ENCODE results near the gene BST2. TPM values are rescaled to one million over a fixed set of nuclear protein-coding genes. Genes with fewer than 3 reads are reported as not detected.

The BST2 gene
- total RNA-seq, 4 donors from 2014 or later = 14.1 to 83.0 (median 24.7) TPM

- peak within 1 kb of the TSS; percentile 66 to 86 (median 68) for H3K27ac ChIP-seq
- no peaks in the 10 kb centered on the region for H3K9me3 ChIP-seq
- TF ChIP-seq, protein P1, sequence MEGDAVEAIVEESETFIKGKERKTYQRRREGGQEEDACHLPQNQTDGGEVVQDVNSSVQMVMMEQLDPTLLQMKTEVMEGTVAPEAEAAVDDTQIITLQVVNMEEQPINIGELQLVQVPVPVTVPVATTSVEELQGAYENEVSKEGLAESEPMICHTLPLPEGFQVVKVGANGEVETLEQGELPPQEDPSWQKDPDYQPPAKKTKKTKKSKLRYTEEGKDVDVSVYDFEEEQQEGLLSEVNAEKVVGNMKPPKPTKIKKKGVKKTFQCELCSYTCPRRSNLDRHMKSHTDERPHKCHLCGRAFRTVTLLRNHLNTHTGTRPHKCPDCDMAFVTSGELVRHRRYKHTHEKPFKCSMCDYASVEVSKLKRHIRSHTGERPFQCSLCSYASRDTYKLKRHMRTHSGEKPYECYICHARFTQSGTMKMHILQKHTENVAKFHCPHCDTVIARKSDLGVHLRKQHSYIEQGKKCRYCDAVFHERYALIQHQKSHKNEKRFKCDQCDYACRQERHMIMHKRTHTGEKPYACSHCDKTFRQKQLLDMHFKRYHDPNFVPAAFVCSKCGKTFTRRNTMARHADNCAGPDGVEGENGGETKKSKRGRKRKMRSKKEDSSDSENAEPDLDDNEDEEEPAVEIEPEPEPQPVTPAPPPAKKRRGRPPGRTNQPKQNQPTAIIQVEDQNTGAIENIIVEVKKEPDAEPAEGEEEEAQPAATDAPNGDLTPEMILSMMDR (IDR thresholded peaks at IDR 0.05) = no peak
- peak in 1 of 2 donors; percentile 52 for TF ChIP-seq POLR2A (IDR thresholded peaks at IDR 0.05)
- intact Hi-C loops (cut with DNase I) = no loop called here
- DNase-seq = peak; percentile 98 to 99
- WGBS, 2 donors = 0 to 1% methylated on average over 22 to 25 of the region's 85 CpGs
- peak within 1 kb of the TSS; percentile 74 to 94 (median 85) for H3K4me3 ChIP-seq (replicated peaks in 1 of 3)
- peaks cover 0 to 8% of the 10 kb centered on the region in 2 donors for H3K36me3 ChIP-seq
- H3K27me3 ChIP-seq = no peaks in the 10 kb centered on the region
- peaks cover 8 to 10% of the 10 kb centered on the region in 2 donors for H3K4me1 ChIP-seq
Observed at GRCh38 chr19:17419621-17420474, 14.4 kb upstream of the BST2 start, which contains the start of gene MVB12A. Gene MVB12A (plus strand): TSS chr19:17420047. CDS start chr19:17420136, 89 bp downstream.

DNA sequence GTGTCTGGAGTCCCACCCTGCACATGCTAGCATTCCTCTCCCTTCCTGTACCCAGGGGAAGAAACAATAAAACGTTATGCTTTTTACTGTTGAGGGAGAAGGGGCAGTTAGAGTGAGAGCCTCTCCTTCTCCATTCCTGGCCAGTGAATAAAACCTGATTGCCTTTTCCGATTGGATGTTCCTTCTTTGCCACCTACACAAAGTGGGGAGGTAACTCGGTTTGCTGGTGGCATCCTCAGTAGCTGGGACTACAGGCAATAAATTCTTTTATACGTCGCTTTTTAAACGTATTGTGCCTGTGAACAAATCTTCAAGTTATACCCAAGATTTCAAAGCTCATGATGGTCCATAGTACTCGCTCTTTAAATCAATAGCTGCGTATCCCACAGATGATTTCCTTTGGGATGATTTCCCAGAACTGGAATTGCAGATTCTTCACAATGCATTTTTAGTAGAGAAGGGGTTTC is 13.8 kb upstream of the BST2 start:
- no peaks in the 10 kb centered on the region for H3K9me3 ChIP-seq
- DNase-seq = no peak
- H3K4me3 ChIP-seq (replicated peaks in 1 of 3) = peak overlapping the region; percentile 19 to 74 (median 26)
- H3K4me1 ChIP-seq = peaks cover 2 to 4% of the 10 kb centered on the region in 2 donors
- WGBS, 2 donors = 36 to 42% methylated on average over 8 of the region's 8 CpGs
- H3K36me3 ChIP-seq = peaks cover 0 to 8% of the 10 kb centered on the region in 2 donors
- H3K27me3 ChIP-seq = no peaks in the 10 kb centered on the region
- TF ChIP-seq, protein P1 (IDR thresholded peaks at IDR 0.05) = no peak
- TF ChIP-seq POLR2A (IDR thresholded peaks at IDR 0.05) = no peak
- H3K27ac ChIP-seq = peak overlapping the region; percentile 66 to 86 (median 67)
- intact Hi-C loops (cut with DNase I) = no loop called here

DNA sequence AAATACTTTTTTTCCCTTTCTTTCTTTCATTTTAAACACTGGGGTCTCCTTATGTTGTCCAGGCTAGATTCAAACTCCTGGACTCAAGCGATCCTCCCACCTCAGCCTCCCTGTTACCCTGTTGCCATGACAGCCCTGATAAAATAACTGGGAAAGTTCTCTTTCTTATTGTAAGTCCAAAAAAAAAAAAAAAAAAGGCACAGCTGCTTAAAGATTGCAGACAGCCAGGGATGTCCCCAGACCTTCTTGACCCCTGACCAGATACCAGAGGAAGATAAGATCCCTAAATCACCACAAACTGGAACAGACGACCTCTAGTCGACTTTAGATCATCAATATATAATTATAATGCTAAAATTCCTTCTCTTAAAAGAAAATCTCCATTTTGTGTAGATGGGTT is 13.3 kb upstream of the BST2 start:
- no peak for DNase-seq
- TF ChIP-seq, protein P1 (IDR thresholded peaks at IDR 0.05) = no peak
- no peak for TF ChIP-seq POLR2A (IDR thresholded peaks at IDR 0.05)
- H3K27me3 ChIP-seq = no peaks in the 10 kb centered on the region
- no peaks in the 10 kb centered on the region for H3K9me3 ChIP-seq
- H3K36me3 ChIP-seq = peaks cover 0 to 8% of the 10 kb centered on the region in 2 donors
- no peak overlapping the region for H3K4me3 ChIP-seq (replicated peaks in 1 of 3)
- peak overlapping the region in 1 of 3 donors; percentile 86 for H3K27ac ChIP-seq
- 54 to 66% methylated on average over 3 of the region's 3 CpGs for WGBS, 2 donors
- H3K4me1 ChIP-seq = peaks cover 0 to 4% of the 10 kb centered on the region in 2 donors
- intact Hi-C loops (cut with DNase I) = no loop called here

GRCh38 chr19:17415121-17415520 is 9.7 kb upstream of the BST2 start:
- no peak overlapping the region for H3K4me3 ChIP-seq (replicated peaks in 1 of 3)
- no peak for DNase-seq
- TF ChIP-seq, protein P1 (IDR thresholded peaks at IDR 0.05) = no peak
- no peak for TF ChIP-seq POLR2A (IDR thresholded peaks at IDR 0.05)
- H3K27ac ChIP-seq = no peak overlapping the region
- H3K4me1 ChIP-seq = peaks cover 0 to 4% of the 10 kb centered on the region in 2 donors
- H3K9me3 ChIP-seq = no peaks in the 10 kb centered on the region
- intact Hi-C loops (cut with DNase I) = no loop called here
- 55 to 72% methylated on average over 6 of the region's 6 CpGs for WGBS, 2 donors
- no peaks in the 10 kb centered on the region for H3K36me3 ChIP-seq
- no peaks in the 10 kb centered on the region for H3K27me3 ChIP-seq

DNA sequence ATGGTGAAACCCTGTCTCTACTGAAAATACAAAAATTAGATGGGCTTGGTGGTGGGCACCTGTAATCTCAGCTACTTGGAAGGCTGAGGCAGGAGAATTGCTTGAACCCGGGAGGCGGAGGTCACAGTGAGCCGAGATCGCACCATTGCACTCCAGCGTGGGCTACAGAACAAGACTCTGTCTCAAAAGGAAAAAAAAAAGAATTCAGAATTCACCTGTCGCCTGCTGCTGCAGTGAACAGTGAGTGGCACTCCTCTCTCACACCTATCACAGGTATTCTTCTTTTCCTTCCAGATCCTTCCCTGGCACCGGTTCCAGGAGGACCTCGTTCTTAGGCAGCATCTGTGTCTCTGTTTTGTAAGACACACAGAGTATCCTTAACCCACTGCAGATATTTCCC is 8.7 kb upstream of the BST2 start:
- no peaks in the 10 kb centered on the region for H3K27me3 ChIP-seq
- intact Hi-C loops (cut with DNase I) = no loop called here
- no peaks in the 10 kb centered on the region for H3K36me3 ChIP-seq
- no peak overlapping the region for H3K4me3 ChIP-seq (replicated peaks in 1 of 3)
- no peaks in the 10 kb centered on the region for H3K9me3 ChIP-seq
- TF ChIP-seq POLR2A (IDR thresholded peaks at IDR 0.05) = no peak
- TF ChIP-seq, protein P1 (IDR thresholded peaks at IDR 0.05) = no peak
- H3K4me1 ChIP-seq = peaks cover 0 to under 1% of the 10 kb centered on the region in 2 donors
- H3K27ac ChIP-seq = no peak overlapping the region
- 88 to 91% methylated on average over 8 of the region's 8 CpGs for WGBS, 2 donors
- no peak for DNase-seq
